A549 (cell line): ENCODE results near the gene WDR43. TPM values are rescaled to one million over a fixed set of nuclear protein-coding genes. Genes with fewer than 3 reads are reported as not detected.

ENCODE experiments used
- ATAC-seq, 2 experiments: fragments of 200-7000 bp in 1 of 2; fragments of >200 bp in 1 of 2; cut with Nextera tagmentation in 1 of 2; cut with Tn5 transposase in 1 of 2; 3 replicates each; pipeline versions ENCODE4 v1.8.0 to v1.9.1; 2018 to 2020; ENCODE audit warnings: mild to moderate bottlenecking in 1 of 2, moderate library complexity in 1 of 2
- CTCF ChIA-PET: fragments of 300-600 bp; sonication (Branson Sonifier 250); formaldehyde crosslinking; extraction: SDS; loops from one replicate; lab custom pipeline; 2021; ENCODE audit warnings: antibody characterized with exemption, inconsistent platforms; lab: Yijun Ruan, JAX
- POLR2A ChIA-PET: fragments of 350-600 bp; formaldehyde crosslinking; extraction: SDS; loops from one replicate; lab custom pipeline; 2021; ENCODE audit warnings: antibody characterized with exemption, inconsistent platforms; lab: Yijun Ruan, JAX
- DNase-seq, 2 experiments: peaks; one replicate each; pipeline versions ENCODE4 v3.0.0 to v3.0.0-alpha.2; 2011 to 2016; ENCODE audit warnings: low read depth in 1 of 2, low spot score in 1 of 2
- FAIRE-seq: peaks from 2 replicates; lab custom pipeline; 2011; peaks lifted over from hg19 to GRCh38; lab: Jason Lieb, UNC
- H3K27ac ChIP-seq, 2 experiments: fragments of >200 bp; sonication (Bioruptor Twin); formaldehyde crosslinking; 3 replicates each; pipeline ENCODE4 v1.5.1; 2016 to 2017
- H3K4me1 ChIP-seq: fragments of >200 bp; sonication (Bioruptor Twin); formaldehyde crosslinking; 3 replicates; pipeline ENCODE4 v1.6.1; 2016
- H3K4me2 ChIP-seq: fragments of >200 bp; sonication (Bioruptor Twin); formaldehyde crosslinking; 3 replicates; pipeline ENCODE4 v1.6.1; 2016
- H3K4me3 ChIP-seq: fragments of >200 bp; sonication (Bioruptor Twin); formaldehyde crosslinking; 3 replicates; pipeline ENCODE4 v1.5.1; 2016
- H3K9me3 ChIP-seq: fragments of >200 bp; sonication (Bioruptor Twin); formaldehyde crosslinking; 3 replicates; pipeline ENCODE4 v1.6.1; 2016
- BCL3 ChIP-seq: fragments of >200 bp; sonication (Bioruptor Twin); formaldehyde crosslinking; IDR thresholded peaks from 3 replicates; pipeline ENCODE4 v1.6.1; 2016
- CEBPB ChIP-seq, 2 experiments: fragments of >200 bp in 1 of 2; sonication (Bioruptor Twin) in 1 of 2; formaldehyde crosslinking in 1 of 2; IDR thresholded peaks; 2 replicates each; pipeline ENCODE4 v1.6.1; 2012 to 2016
- CHD2 ChIP-seq: fragments of 150-350 bp; IDR thresholded peaks from 2 replicates; pipeline ENCODE4 v1.6.1; 2014; ENCODE audit warnings: low read length; ENCODE audit not compliant: partially characterized antibody
- CTCF ChIP-seq: fragments of >200 bp; sonication (Bioruptor Twin); formaldehyde crosslinking; IDR thresholded peaks from 3 replicates; pipeline ENCODE4 v1.5.1; 2016
- ESRRA ChIP-seq: fragments of 150-350 bp; IDR thresholded peaks from 2 replicates; pipeline ENCODE4 v1.6.1; 2014; ENCODE audit warnings: mild to moderate bottlenecking, low read length, borderline replicate concordance
- FOSL2 ChIP-seq, 2 experiments: fragments of 450-650 bp in 1 of 2; fragments of >200 bp in 1 of 2; sonication (Bioruptor Twin) in 1 of 2; formaldehyde crosslinking; IDR thresholded peaks; 2 replicates each; pipeline versions ENCODE4 v1.5.0 to v1.6.1; 2016 to 2020; ENCODE audit warnings: mild to moderate bottlenecking in 1 of 2, moderate library complexity in 1 of 2
- HDAC2 ChIP-seq: fragments of 200-600 bp; sonication (generic); IDR thresholded peaks from 2 replicates; pipeline ENCODE4 v1.6.1; 2016
- HOXA7 ChIP-seq: fragments of 250-450 bp; sonication (Bioruptor Pico); IDR thresholded peaks from 2 replicates; pipeline ENCODE4 v1.5.0; 2020; ENCODE audit warnings: mild to moderate bottlenecking, moderate library complexity
- HOXB13 ChIP-seq: fragments of 250-450 bp; sonication (Bioruptor Pico); IDR thresholded peaks from 2 replicates; pipeline ENCODE4 v1.5.0; 2020; ENCODE audit warnings: low read depth, mild to moderate bottlenecking, moderate library complexity
- MAX ChIP-seq: IDR thresholded peaks from 2 replicates; pipeline ENCODE4 v1.6.1; 2012
- MYC ChIP-seq: IDR thresholded peaks from 2 replicates; pipeline ENCODE4 v1.6.1; 2012; ENCODE audit warnings: mild to moderate bottlenecking, inconsistent platforms, low read length, improper control_type of control experiment, borderline replicate concordance
- NPAS2 ChIP-seq: fragments of 250-450 bp; sonication (Bioruptor Pico); IDR thresholded peaks from 2 replicates; pipeline ENCODE4 v1.8.0; 2022; ENCODE audit warnings: mild to moderate bottlenecking, moderate library complexity, borderline replicate concordance
- POLR2A ChIP-seq: IDR thresholded peaks from 2 replicates; pipeline ENCODE4 v1.6.1; 2012; ENCODE audit warnings: mild to moderate bottlenecking, low read length
- POLR2AphosphoS2 ChIP-seq: conservative IDR thresholded peaks from 2 replicates; pipeline ENCODE4 v1.6.1; 2012; ENCODE audit warnings: low read length, improper control_type of control experiment, inconsistent platforms
- RAD21 ChIP-seq, 2 experiments: fragments of >200 bp in 1 of 2; sonication (Bioruptor Twin) in 1 of 2; formaldehyde crosslinking in 1 of 2; IDR thresholded peaks in 1 of 2; conservative IDR thresholded peaks in 1 of 2; 2 replicates in 1 of 2; 3 replicates in 1 of 2; pipeline ENCODE4 v1.6.1; 2012 to 2018; ENCODE audit warnings: inconsistent platforms in 1 of 2
- RNF2 ChIP-seq: fragments of 200-600 bp; sonication (generic); IDR thresholded peaks from 2 replicates; pipeline ENCODE4 v1.6.1; 2016; ENCODE audit warnings: low read depth, mild to moderate bottlenecking, antibody characterized with exemption, moderate library complexity, borderline replicate concordance
- SMC3 ChIP-seq: fragments of >200 bp; sonication (Bioruptor Twin); formaldehyde crosslinking; IDR thresholded peaks from 3 replicates; pipeline ENCODE4 v1.6.1; 2018; ENCODE audit warnings: inconsistent platforms
- TP53 ChIP-seq: fragments of 250-450 bp; sonication (Bioruptor Pico); IDR thresholded peaks from 2 replicates; pipeline ENCODE4 v1.5.0; 2021; ENCODE audit warnings: mild to moderate bottlenecking, moderate library complexity
- WGBS: methylation state at CpG from one replicate; pipeline ENCODE4 v1.1.6; 2017; ENCODE audit errors: missing lambda C conversion rate; 5-methylcytosine and 5-hydroxymethylcytosine counted together
- polyA plus RNA-seq, 4 experiments: library from polyadenylated mRNA; depleted of rRNA in 3 of 4; stranded (reverse); fragments of >200 nt; fragmentation: RNase III in 1 of 4; extraction: RNeasy Plus Mini Kit Qiagen cat#74134 plus additional on column Dnase treatment in 1 of 4; gene quantifications; 2 replicates in 3 of 4; 3 replicates in 1 of 4; pipeline ENCODE4 v1.2.3, GENCODE V29; 2011 to 2017

WDR43 gene
- polyA plus RNA-seq, 2 of the 4 experiments (the other 2 are of a cell fraction): 71.8 to 256 TPM

- H3K4me3 ChIP-seq: no peak overlapping the region
- ChIA-PET CTCF (interaction anchor here (1.0 to 1.4 kb wide), 4 partner anchors 10 to 132 kb away, joined by 3 to 4 read pairs (median 3); no protein-coding TSS in a partner anchor), POLR2A (no interaction called here)
- H3K4me1 ChIP-seq: peaks cover 35% of the 10 kb centered on the region
- TF ChIP-seq CTCF (peak; percentile 42), FOSL2 (IDR thresholded peaks at IDR 0.05) (no peak), FOSL2 (CRISPR knock-in tag; IDR thresholded peaks at IDR 0.05) (no peak), RAD21 (conservative IDR thresholded peaks at IDR 0.05 in 1 of 2, IDR thresholded peaks at IDR 0.05 in 1 of 2) (peak; percentile 34 to 41; a peak in 2 of 5 replicates), SMC3 (peak; percentile 15; the same call in 1 of the 3 replicates), HOXB13 (CRISPR knock-in tag) (no peak), BCL3 (no peak), CEBPB (IDR thresholded peaks at IDR 0.05) (no peak)
- DNase-seq: peak in 1 of 2 experiments; percentile 59
- peak; percentile 56 to 66 for ATAC-seq
- peak overlapping the region; percentile 78 for H3K4me2 ChIP-seq
- 44% methylated on average over 6 of the region's 6 CpGs for WGBS
- FAIRE-seq: no peak
- H3K27ac ChIP-seq: peak overlapping the region; percentile 79 to 81
- H3K9me3 ChIP-seq: peaks cover 21% of the 10 kb centered on the region
These were observed 58.4 kb downstream of the WDR43 start for GRCh38 chr2:28952836-28953211.

- CTCF ChIA-PET: interaction anchor here (0.6 to 1.5 kb wide), 6 partner anchors 11 to 236 kb away, joined by 3 to 6 read pairs (median 3); no protein-coding TSS in a partner anchor
- Histone ChIP-seq H3K4me2 (no peak overlapping the region), H3K27ac (peak overlapping the region; percentile 6 to 79; a peak in 1 of 6 replicates), H3K4me1 (peaks cover 35% of the 10 kb centered on the region), H3K9me3 (no peaks in the 10 kb centered on the region), H3K4me3 (no peak overlapping the region)
- ATAC-seq: no peak
- no peak for TF ChIP-seq HDAC2
- POLR2A ChIA-PET: no interaction called here
- WGBS: 78% methylated on average over 5 of the region's 5 CpGs
- no peak for FAIRE-seq
- no peak for DNase-seq
These were observed 61.0 kb downstream of the WDR43 start for GRCh38 chr2:28955467-28955866.

GRCh38 chr2:28956415-28956826, 62.0 kb downstream of the WDR43 start:
- H3K9me3 ChIP-seq: no peaks in the 10 kb centered on the region
- no peak overlapping the region for H3K4me2 ChIP-seq
- DNase-seq (no peak), ATAC-seq (peak; percentile 17 to 28; a peak in 2 of 6 replicates), FAIRE-seq (no peak)
- H3K27ac ChIP-seq: no peak overlapping the region; a peak in 1 of 6 replicates
- WGBS: 76% methylated on average over 11 of the region's 11 CpGs
- ChIA-PET POLR2A (no interaction called here), CTCF (interaction anchor here (0.6 to 1.5 kb wide), 7 partner anchors 10 to 235 kb away, joined by 3 to 6 read pairs (median 3); no protein-coding TSS in a partner anchor)
- no peak for TF ChIP-seq POLR2A
- no peak for TF ChIP-seq ESRRA
- TF ChIP-seq FOSL2 (IDR thresholded peaks at IDR 0.05): no peak
- no peak for TF ChIP-seq FOSL2 (CRISPR knock-in tag; IDR thresholded peaks at IDR 0.05)
- no peak for TF ChIP-seq NPAS2 (CRISPR knock-in tag)
- TF ChIP-seq HOXA7 (CRISPR knock-in tag): no peak
- no peak for TF ChIP-seq RNF2
- TF ChIP-seq BCL3: no peak
- TF ChIP-seq POLR2AphosphoS2: no peak
- no peak for TF ChIP-seq CHD2
- TF ChIP-seq MAX: no peak
- TF ChIP-seq TP53 (CRISPR knock-in tag): no peak
- no peak for TF ChIP-seq MYC
- TF ChIP-seq SMC3: no peak
- H3K4me1 ChIP-seq: peaks cover 25% of the 10 kb centered on the region
- H3K4me3 ChIP-seq: no peak overlapping the region
